ENCODE data around the gene TXNRD1.
A peak's percentile ranks its signal among the peaks of the same experiment; 100 is the strongest.

DNA sequence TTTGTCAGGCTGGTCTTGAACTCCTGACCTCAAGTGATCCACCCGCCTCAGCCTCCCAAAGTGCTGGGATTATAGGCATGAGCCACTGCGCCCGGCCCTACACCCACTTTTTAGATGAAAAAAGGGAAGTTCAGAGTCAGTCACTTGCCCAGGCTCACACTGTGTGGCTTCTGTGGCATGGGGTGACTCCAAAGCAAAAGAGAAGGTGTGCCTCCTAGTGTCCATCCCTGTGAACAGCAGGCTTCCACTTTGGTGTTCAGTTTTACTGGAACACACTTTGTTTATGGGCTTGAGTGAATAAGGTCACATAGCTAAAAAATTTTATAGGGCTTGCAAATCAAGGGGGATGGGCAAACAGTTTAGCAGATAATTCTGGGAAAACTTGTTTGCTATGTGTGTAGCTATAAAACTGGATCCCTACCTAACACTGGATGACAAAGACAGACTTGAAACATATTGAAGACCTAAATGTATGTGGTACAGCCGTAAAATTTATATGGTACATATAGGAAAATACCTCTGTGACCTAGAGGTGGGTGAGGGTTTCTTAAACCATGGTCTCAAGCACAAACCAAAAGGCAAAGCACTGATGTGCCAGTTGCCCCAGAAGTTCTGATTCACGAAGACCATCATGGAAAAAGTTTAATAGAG, 142.9 kb downstream of the TXNRD1 start:
- TF ChIP-seq, protein P1, sequence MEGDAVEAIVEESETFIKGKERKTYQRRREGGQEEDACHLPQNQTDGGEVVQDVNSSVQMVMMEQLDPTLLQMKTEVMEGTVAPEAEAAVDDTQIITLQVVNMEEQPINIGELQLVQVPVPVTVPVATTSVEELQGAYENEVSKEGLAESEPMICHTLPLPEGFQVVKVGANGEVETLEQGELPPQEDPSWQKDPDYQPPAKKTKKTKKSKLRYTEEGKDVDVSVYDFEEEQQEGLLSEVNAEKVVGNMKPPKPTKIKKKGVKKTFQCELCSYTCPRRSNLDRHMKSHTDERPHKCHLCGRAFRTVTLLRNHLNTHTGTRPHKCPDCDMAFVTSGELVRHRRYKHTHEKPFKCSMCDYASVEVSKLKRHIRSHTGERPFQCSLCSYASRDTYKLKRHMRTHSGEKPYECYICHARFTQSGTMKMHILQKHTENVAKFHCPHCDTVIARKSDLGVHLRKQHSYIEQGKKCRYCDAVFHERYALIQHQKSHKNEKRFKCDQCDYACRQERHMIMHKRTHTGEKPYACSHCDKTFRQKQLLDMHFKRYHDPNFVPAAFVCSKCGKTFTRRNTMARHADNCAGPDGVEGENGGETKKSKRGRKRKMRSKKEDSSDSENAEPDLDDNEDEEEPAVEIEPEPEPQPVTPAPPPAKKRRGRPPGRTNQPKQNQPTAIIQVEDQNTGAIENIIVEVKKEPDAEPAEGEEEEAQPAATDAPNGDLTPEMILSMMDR (IDR thresholded peaks at IDR 0.05): peak; percentile 63 to 84 (median 77)
- TF ChIP-seq POLR2A (IDR thresholded peaks at IDR 0.05): no peak
